ENCODE measurements around the gene FAM43B.

GRCh38 chr1:20578062-20578461 is 25.7 kb downstream of the FAM43B start:
- TF ChIP-seq POLR2A (IDR thresholded peaks at IDR 0.05): no peak
- TF ChIP-seq CTCF (IDR thresholded peaks at IDR 0.05): no peak
- no peak for TF ChIP-seq POLR2AphosphoS5 (IDR thresholded peaks at IDR 0.05)
- no peak for TF ChIP-seq EP300 (IDR thresholded peaks at IDR 0.05)
